Putamen (tissue), 1 donor: ENCODE results near the gene TSPAN4.

Source experiments
- DNase-seq: peaks from one replicate; pipeline ENCODE4 v3.0.0-alpha.2; 2016; ENCODE audit warnings: low spot score

The TSPAN4 gene

GRCh38 chr11:850775-851763 is 8.4 kb downstream of the TSPAN4 start:
- no peak for DNase-seq

GRCh38 chr11:852762-853161 is 10.1 kb downstream of the TSPAN4 start:
- DNase-seq: no peak

DNA sequence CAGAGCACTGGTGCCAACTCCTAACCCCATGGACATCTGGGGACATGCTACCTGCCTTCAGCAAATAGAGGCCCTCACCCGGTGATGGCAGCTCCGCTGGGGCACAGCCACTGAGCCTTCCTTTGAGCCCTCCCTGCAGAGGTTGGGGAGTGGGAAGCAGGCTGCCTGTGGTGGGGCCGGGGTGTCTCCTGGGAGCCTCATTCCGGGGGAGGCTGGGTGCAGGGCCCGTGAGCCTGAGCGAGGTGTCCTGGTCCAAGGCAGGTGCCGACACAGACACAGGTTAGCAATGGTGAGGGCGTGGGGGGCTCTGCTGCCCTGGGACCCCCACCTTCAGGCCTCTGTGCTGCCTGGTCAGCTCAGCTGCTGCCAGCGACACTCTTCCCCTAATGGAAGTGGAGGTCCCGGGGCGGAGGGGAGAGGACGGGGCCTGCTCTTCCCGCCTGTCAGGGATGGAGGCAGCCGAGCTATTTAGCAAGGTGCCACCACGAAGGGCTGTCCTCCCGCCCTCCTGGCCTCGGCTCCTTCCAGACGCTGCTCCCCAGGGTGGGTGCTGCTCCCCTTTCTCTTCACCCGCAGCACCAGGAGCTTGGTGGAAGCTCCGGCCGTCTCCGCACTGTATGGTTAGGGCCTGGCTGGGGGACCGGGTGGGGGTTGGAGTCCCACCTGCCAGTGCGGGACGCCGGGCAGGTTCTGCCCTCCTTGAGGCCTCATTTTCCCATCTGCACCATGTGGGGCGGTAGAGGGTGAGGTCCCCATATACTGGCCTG is 11.2 kb downstream of the TSPAN4 start:
- DNase-seq: no peak

DNA sequence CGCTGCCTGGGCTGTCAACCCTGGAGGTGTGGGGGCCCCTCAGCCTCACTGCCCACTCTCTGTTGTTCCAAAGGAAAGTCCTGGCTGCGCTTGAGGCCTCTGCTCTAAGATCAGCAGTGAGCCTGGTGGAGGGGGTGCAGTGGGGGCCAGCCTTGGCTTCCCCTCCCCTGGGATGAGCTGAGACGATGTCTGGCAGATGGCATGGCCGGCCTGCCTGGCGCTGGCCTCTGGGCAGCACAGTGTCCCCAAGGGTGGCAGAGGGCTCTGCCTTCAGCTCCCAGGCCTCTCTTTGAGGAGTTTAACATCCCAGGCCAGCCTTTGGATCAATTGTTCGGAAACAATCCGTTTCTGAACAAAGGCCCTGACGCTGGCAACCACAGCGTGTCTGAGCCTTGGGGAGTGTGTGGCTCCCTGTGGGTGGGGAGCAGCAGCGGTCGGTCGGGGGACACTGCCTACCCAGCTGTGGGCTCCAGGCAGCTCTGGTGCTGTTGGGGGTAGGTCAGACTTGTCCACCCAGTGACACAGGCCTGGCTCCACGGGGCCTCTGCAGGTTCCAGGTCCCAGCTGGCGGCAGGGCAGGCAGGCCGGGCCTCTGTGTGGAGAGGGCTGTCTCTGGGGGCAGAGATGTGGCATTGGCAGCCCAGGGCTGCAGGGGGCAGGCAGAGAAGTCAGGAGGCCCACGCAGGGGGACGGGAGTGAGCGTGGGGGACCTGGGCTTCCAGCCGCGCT is 12.1 kb downstream of the TSPAN4 start:
- no peak for DNase-seq

GRCh38 chr11:855330-855674 is 12.7 kb downstream of the TSPAN4 start:
- no peak for DNase-seq

- DNase-seq: no peak
Measured at GRCh38 chr11:855796-856195, 13.1 kb downstream of the TSPAN4 start.

- no peak for DNase-seq
Measured at GRCh38 chr11:856397-856796, 13.7 kb downstream of the TSPAN4 start.

DNA sequence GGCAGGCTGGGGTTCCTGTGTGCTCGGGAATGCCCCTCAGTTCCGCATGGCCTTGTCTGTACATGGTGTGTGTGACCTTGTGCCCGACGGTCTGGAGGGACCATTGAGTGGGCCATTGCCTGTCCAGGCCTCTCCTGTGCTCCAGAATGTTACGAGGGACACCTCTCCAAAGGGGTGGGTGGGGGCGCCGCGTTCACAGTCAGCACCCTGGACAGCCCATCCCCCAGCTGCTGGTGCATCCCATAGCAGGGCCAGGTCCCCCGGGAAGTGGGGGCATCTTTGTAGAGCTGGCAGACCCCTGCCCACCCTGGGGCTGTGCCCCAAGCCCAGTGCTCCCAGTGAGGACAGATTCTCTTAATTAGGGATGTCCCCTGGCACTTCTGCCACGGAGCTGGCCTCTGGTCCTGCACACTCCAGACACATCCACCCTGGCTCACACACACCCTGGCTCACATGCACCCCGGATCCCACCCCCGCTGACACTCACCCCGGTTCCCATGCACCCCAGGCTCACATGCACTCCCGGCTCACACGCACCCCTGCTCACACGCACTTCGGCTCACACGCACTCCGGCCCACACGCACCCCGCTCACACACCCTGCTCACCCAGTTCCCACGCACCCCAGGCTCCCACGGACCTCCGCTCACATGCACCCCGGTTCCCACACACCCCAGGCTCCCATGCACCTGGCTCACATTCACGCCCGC is 15.6 kb downstream of the TSPAN4 start:
- no peak for DNase-seq

- no peak for DNase-seq
Measured at GRCh38 chr11:858762-859339, 16.2 kb downstream of the TSPAN4 start.

DNA sequence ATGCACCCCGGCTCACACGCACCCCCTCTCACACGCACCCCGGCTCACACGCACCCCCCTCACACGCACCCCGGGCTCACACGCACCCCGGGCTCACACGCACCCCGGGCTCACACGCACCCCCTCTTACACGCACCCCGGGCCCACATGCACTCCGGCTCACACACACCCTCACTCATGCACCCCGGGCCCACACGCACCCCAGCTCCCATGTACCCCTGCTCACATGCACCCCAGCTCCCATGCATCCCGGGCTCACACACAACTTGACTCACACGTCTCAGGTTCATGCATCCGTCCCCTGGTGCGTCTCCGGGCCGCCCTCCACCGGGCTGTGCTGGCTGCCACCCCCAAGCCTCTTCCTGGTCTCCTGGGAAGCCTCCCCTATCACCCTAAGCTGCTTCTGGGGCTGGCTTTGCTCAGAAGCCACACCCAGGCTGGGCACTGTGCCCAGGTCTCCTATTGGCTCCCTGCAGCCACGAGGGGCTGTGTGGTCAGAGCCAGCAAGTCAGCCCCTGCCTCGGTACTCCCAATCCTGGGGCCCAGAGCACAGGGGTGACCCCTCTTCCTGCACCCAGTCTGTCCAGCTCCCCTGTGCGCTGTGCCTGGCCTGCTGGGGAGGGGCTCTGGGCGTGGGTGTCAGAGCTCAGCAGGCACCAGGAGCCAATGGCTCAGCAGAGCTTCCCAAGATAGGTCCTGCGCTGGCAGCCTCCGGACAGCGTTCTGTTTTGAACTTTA is 16.9 kb downstream of the TSPAN4 start:
- peak; percentile 45 for DNase-seq

DNA sequence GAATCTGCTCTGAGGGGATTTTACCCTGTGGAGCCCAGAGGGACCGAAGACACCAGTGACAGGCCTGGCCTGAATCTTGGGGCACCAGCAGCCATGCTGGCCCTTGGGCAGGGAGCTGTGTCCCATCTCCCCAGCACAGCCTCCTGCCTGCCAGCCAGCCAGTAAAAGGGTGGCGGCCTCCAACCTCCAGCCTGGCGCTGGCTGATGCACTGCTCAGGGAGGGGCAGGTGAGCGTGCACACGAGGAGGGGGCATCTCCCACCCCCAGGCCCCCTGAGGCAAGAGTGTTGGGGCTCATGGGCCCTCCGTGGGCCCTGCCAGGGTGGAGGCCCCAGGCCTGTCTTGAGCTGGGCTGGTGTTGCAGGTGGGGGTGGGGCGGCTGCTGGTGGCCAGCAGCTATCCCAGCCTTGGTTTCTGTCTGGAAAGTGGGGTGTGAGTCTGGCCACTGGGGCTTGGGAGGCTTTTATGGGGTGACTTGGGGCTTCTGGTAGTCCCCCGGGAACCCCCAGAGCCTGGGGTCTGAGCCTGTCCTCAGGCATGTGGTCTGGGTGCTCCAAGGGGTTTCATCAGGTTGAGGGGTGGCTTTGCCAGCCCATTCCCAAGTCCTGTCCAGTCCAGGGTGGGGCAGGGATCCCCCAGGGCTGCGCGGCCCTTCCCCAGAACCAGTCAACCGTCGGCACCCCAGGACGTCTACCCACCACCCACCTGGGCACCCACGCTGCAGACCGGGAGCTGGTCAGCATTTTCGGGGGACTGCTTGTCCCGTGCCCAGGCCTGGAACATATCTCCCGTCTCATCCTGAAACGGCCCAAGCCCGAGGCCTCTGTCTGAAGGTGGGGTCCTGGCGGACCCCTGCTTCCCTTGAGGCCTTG is 17.8 kb downstream of the TSPAN4 start:
- no peak for DNase-seq

GRCh38 chr11:861105-861479 is 18.4 kb downstream of the TSPAN4 start:
- DNase-seq: no peak

- no peak for DNase-seq
Measured at GRCh38 chr11:862081-862661, 19.5 kb downstream of the TSPAN4 start.

GRCh38 chr11:862696-863022 is 20.0 kb downstream of the TSPAN4 start:
- DNase-seq: no peak

DNA sequence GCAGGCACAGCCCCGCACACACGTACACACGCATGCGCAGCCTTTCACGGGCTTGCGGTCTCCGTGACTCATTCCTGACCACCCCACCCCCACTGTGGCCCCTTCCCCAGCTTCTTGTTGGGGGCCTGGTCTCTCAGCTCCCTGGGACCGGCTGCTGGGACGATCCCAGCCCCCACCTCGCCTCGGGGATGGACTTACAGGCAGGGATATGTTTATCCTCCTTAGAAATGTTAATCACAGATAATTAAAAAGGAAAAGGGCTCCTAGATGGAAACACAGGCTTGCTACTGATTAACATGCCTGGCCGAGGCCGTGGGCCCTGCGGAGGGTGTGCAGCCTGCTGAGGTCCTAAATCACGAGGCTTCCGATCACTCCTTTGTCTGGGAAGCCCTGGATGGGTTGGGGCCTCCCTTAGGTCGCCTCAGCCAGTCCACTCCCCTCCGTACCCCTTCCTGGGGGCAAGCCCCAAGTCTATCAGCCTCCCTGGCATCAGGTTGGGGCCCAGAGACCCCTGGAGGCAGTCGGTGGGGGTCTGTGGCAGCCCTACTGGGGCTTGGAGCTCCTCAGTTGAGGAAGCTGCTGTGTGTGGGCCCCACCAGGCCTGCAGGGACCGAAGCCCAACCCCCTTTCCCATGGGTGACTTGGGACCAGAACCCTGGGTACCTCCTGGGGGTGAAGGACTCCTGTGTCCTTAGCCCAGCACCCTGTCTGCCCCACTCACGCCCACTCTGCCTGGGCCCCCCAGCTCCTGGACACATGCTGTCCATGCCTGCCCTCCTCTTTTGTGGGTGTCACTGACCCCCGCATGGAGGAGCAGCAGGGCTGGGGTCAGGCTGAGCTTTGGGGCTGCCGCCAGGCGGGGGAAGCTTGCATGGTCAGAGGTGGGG is 20.6 kb downstream of the TSPAN4 start:
- no peak for DNase-seq

GRCh38 chr11:863910-864827 is 21.5 kb downstream of the TSPAN4 start:
- DNase-seq: no peak

GRCh38 chr11:864898-865297 is 22.2 kb downstream of the TSPAN4 start:
- DNase-seq: no peak
